SK-N-MC (cell line): ENCODE measurements around the gene OTUD5.
A peak's percentile ranks its signal among the peaks of the same experiment; 100 is the strongest.

ENCODE experiments used
- DNase-seq: peaks from one replicate; pipeline ENCODE4 v3.0.0-alpha.2; 2011; ENCODE audit warnings: low read depth, low spot score
- H3K27ac ChIP-seq: fragments of 200-600 bp; sonication (generic); 2 replicates; pipeline ENCODE4 v1.5.1; 2016; ENCODE audit warnings: mixed run types
- H3K36me3 ChIP-seq: fragments of 200-600 bp; sonication (generic); 2 replicates; pipeline ENCODE4 v1.6.1; 2017; ENCODE audit warnings: antibody characterized with exemption, low read length, mixed read lengths; ENCODE audit not compliant: insufficient read depth
- H3K4me3 ChIP-seq: fragments of 200-600 bp; sonication (generic); 2 replicates; pipeline ENCODE4 v1.5.1; 2016
- H3K9ac ChIP-seq: fragments of 200-600 bp; sonication (generic); 2 replicates; pipeline ENCODE4 v1.8.0; 2017; ENCODE audit warnings: mixed run types, mixed read lengths; ENCODE audit not compliant: insufficient read length
- H3K9me3 ChIP-seq: fragments of 200-600 bp; sonication (generic); 2 replicates; pipeline ENCODE4 v1.6.1; 2017; ENCODE audit warnings: low read depth, mild to moderate bottlenecking, antibody characterized with exemption, low read length, moderate library complexity, mixed read lengths
- EZH2 ChIP-seq: fragments of 200-600 bp; sonication (generic); IDR thresholded peaks from one replicate; pipeline ENCODE4 v1.6.1; 2017; ENCODE audit warnings: antibody characterized with exemption
- FOXP2 ChIP-seq: optimal IDR thresholded peaks from 2 replicates; pipeline ENCODE3; 2011; ENCODE audit warnings: mild to moderate bottlenecking, moderate library complexity; ENCODE audit not compliant: insufficient read depth; ENCODE audit errors: extremely low read length, control extremely low read depth
- POLR2AphosphoS5 ChIP-seq: IDR thresholded peaks from 2 replicates; pipeline ENCODE4 v1.6.1; 2012; ENCODE audit warnings: mild to moderate bottlenecking, low read depth, low read length, borderline replicate concordance

The OTUD5 gene

GRCh38 chrX:48923771-48924170, 33.6 kb downstream of the OTUD5 start:
- Histone ChIP-seq H3K9me3 (no peaks in the 10 kb centered on the region), H3K9ac (no peak overlapping the region), H3K36me3 (peaks cover 6% of the 10 kb centered on the region; the same call in 1 of the 2 replicates), H3K4me3 (no peak overlapping the region), H3K27ac (no peak overlapping the region)
- TF ChIP-seq EZH2, result no peak
- TF ChIP-seq POLR2AphosphoS5, result no peak
- TF ChIP-seq FOXP2, result no peak
- no peak for DNase-seq

- H3K27ac ChIP-seq, result no peak overlapping the region
- no peak for DNase-seq
- no peaks in the 10 kb centered on the region for H3K9me3 ChIP-seq
- H3K9ac ChIP-seq, result no peak overlapping the region
- H3K36me3 ChIP-seq, result peaks cover 10% of the 10 kb centered on the region; the same call in 1 of the 2 replicates
- H3K4me3 ChIP-seq, result no peak overlapping the region
- TF ChIP-seq FOXP2, result no peak
- no peak for TF ChIP-seq EZH2
- TF ChIP-seq POLR2AphosphoS5, result no peak
Measured at GRCh38 chrX:48920718-48921104, 36.7 kb downstream of the OTUD5 start.

DNA sequence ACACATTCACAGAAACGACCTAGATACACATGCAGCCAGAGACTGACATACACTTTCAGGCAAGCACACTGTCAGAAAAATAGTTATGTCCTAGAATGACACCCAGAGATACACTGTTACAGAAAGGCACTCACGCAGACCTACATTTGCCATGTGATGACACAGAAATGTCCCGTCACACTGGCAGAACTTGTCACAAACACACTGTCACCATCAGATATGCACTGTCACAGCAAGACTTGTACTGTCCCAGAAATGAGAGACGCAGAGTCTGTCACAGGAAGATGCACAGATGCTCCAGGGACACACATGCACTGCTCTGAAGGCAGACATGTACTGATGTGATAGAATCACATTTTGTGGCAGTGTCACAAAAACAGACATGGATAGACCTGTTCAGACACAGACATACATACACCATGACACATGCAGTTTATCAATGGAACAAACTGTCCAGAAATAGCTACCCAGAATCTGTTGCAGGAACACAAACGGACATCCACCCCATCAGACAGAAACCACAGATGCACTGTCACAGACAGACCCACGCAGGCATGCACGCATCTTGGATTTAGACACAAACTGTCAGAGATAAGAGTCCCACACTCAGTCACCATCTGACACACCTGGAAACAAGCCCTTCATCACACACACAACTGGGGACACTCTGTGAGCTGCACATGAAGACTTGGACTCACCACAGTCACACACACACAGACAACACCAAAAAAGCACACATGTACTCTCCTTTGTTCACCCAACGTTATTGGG, 37.3 kb downstream of the OTUD5 start:
- no peak overlapping the region for H3K9ac ChIP-seq
- no peak for DNase-seq
- H3K27ac ChIP-seq, result no peak overlapping the region
- TF ChIP-seq POLR2AphosphoS5 (no peak), EZH2 (no peak), FOXP2 (no peak)
- peaks cover 5% of the 10 kb centered on the region; the same call in 1 of the 2 replicates for H3K36me3 ChIP-seq
- no peak overlapping the region for H3K4me3 ChIP-seq
- H3K9me3 ChIP-seq, result no peaks in the 10 kb centered on the region

DNA sequence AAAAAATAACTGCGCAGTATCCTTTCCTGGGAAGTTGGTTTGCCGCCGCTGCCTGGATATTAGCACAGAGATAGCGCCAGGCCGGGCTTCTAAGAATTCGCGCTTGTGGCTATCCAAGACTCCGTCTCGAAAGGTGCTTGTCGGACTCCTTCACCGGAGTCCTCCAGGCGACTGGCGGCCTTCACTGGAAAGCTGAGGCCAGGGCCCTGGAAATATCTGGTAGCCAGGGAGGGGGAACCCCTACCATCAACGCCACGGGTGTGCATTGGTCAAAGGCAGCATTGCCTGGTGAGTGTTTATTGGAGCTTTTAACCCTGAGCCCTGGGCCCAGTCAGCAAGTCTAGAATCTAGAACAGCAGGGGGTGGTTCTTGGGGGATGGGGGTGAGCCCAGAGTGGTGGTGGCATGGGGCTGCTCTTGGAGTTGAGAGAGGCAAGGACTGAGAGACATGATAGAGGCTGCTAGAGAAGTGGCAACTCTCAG, 38.0 kb downstream of the OTUD5 start:
- no peak for DNase-seq
- H3K36me3 ChIP-seq, result peaks cover 8% of the 10 kb centered on the region; the same call in 1 of the 2 replicates
- no peak overlapping the region for H3K27ac ChIP-seq
- TF ChIP-seq EZH2 (no peak), POLR2AphosphoS5 (no peak), FOXP2 (no peak)
- H3K9me3 ChIP-seq, result no peaks in the 10 kb centered on the region
- no peak overlapping the region for H3K9ac ChIP-seq
- H3K4me3 ChIP-seq, result peak overlapping the region; percentile 80

GRCh38 chrX:48918643-48919340, 38.6 kb downstream of the OTUD5 start, which contains the start of gene PIM2:
Gene PIM2, minus strand, starts transcription at chrX:48919024. Its CDS starts 190 bp downstream, at chrX:48918834.
- peak; percentile 90 for TF ChIP-seq POLR2AphosphoS5
- no peak for TF ChIP-seq FOXP2
- no peak for TF ChIP-seq EZH2
- Histone ChIP-seq H3K9ac (peak within 1 kb of the TSS; percentile 70), H3K27ac (no peak within 1 kb of the TSS)

DNA sequence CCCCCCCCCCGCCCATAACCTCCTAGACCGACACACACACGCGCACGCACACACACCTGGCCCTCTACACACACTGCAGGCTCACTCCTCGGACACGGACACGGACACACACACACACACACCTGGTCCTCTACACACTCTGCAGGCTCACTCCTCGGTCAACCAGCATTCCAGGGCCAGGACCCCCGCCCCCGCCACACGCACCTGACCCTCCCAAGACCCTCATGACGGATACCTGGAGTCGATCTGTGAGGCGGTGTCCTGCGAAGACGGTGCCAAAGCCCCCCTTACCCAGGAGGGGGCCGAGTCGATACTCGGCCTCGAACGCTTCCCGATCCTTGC, 39.1 kb downstream of the OTUD5 start:
- Histone ChIP-seq H3K4me3 (peak overlapping the region; percentile 80), H3K36me3 (peaks cover 8% of the 10 kb centered on the region; the same call in 1 of the 2 replicates), H3K9me3 (no peaks in the 10 kb centered on the region), H3K9ac (peak overlapping the region; percentile 70), H3K27ac (no peak overlapping the region)
- no peak for TF ChIP-seq EZH2
- TF ChIP-seq FOXP2, result no peak
- DNase-seq, result no peak

More at GRCh38 chrX:48918643-48919340, 38.6 kb downstream of the OTUD5 start, which contains the start of gene PIM2:
- peak; percentile 77 for DNase-seq
- Histone ChIP-seq H3K9me3 (no peaks in the 10 kb centered on the region), H3K4me3 (peak within 1 kb of the TSS; percentile 80), H3K36me3 (peaks cover 8% of the 10 kb centered on the region; the same call in 1 of the 2 replicates)

DNA sequence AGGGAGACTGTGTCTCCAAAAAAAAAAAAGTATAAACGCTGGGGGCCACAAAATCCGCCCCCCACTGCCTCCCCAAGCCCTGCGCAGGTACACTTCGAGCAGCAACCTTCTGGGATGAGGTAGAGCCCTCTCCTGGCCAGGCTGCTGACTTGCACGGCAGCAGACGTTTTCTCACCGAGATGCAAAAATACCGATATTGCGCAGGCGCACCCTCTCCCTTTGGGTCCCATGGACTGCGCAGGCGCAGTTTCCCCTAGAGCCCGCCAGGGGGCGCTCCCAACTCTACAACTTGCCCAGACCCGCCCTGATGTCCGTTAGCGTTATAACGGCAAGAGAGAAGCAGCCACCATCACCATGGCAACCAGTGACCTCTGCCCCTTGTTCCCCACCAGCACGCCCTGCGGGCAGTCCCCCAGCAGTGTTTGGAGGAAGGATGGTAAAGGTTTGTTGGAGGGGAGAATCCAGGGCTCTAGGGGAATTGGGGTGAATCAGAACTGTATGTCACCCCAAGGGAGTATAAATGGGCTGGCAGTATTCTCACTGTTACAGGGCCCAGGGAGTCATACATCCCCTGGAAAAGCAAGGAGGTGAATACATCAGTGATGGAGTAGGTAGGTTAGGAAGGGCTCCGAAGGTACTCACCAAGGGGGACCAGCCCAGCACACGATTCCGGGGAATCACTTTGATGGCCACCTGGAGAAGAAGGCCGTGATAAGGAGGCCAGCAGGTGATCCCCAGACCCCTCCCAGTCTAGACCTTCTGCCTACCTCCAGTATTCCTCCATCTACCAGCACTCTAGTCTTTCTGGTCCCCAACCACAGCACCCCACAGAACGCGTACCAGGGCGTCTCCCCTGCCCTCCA, 40.0 kb downstream of the OTUD5 start:
- Histone ChIP-seq H3K36me3 (peaks cover 8% of the 10 kb centered on the region; the same call in 1 of the 2 replicates), H3K9ac (no peak overlapping the region), H3K9me3 (no peaks in the 10 kb centered on the region), H3K4me3 (peak overlapping the region; percentile 80), H3K27ac (no peak overlapping the region)
- DNase-seq, result no peak
- TF ChIP-seq EZH2 (no peak), POLR2AphosphoS5 (no peak), FOXP2 (no peak)
